HCT116 (cell line): ENCODE measurements around the gene C22orf42. TPM values are rescaled to one million over a fixed set of nuclear protein-coding genes. Genes with fewer than 3 reads are reported as not detected.

ENCODE experiments used
- ATAC-seq: fragments of 200-7000 bp; cut with Tn5 transposase; 2 replicates; pipeline ENCODE4 v1.9.1; 2020; ENCODE audit warnings: mild to moderate bottlenecking, moderate library complexity
- Bru-seq: library from RNA; stranded (reverse); fragments of 400-500 nt; gene quantifications from one replicate; lab custom pipeline; 2021; lab: Mats Ljungman, UMichigan
- BruChase-seq, 2 experiments: library from RNA; stranded (reverse); fragments of 400-500 nt; gene quantifications; one replicate each; lab custom pipeline; 2021; lab: Mats Ljungman, UMichigan
- BruUV-seq: library from RNA; stranded (reverse); fragments of 400-500 nt; replicated peaks from 2 replicates; lab custom pipeline; 2021; lab: Mats Ljungman, UMichigan
- CTCF ChIA-PET: fragments of 300-600 bp; sonication (Branson Sonifier 250); formaldehyde crosslinking; loops from one replicate; lab custom pipeline; 2021; ENCODE audit warnings: antibody characterized with exemption; lab: Charles Lee
- POLR2A ChIA-PET: fragments of 300-600, 350-600 bp; sonication (Branson Sonifier 250); formaldehyde crosslinking; loops from one replicate; lab custom pipeline; 2021; ENCODE audit warnings: antibody characterized with exemption; lab: Charles Lee
- RAD21 ChIA-PET, 2 experiments: fragments of 300-600 bp; sonication (Branson Sonifier 250); formaldehyde crosslinking; loops; one replicate each; lab custom pipeline; 2023; ENCODE audit warnings: low total read pairs in 2 of 2; ENCODE audit not compliant: uncharacterized antibody in 2 of 2, unreplicated experiment in 2 of 2, low non-redundant PET in 1 of 2; lab: Charles Lee
- DNase-seq: peaks from one replicate; pipeline ENCODE4 v3.0.0-alpha.2; 2010; ENCODE audit warnings: low read depth, low spot score
- H2AFZ ChIP-seq: fragments of 200-600 bp; shearing (Covaris generic), sonication (generic); 2 replicates; pipeline ENCODE4 v1.6.1; 2017; ENCODE audit warnings: low read depth, mixed run types, mixed read lengths, antibody characterized with exemption, low read length; ENCODE audit not compliant: poor library complexity, severe bottlenecking
- H3K27ac ChIP-seq: 2 replicates; pipeline ENCODE4 v1.5.1; 2012; ENCODE audit warnings: low read depth, low read length
- H3K27me3 ChIP-seq: fragments of 200-600 bp; sonication (generic); 2 replicates; pipeline ENCODE4 v1.6.1; 2016; ENCODE audit warnings: mixed run types, low read length, mixed read lengths; ENCODE audit not compliant: insufficient read depth
- H3K36me3 ChIP-seq, 2 experiments: fragments of 200-500 bp in 1 of 2; fragments of 200-600 bp in 1 of 2; sonication (Bioruptor generic) in 1 of 2; sonication (generic) in 1 of 2; 2 replicates each; pipeline versions ENCODE4 v1.5.1 to v1.6.1; 2014 to 2016; ENCODE audit warnings: low read length in 2 of 2, inconsistent platforms in 1 of 2, mixed read lengths in 1 of 2, mixed run types in 1 of 2; ENCODE audit not compliant: insufficient read depth in 2 of 2, control insufficient read depth in 1 of 2
- H3K4me1 ChIP-seq, 2 experiments: fragments of 200-600 bp in 1 of 2; sonication (generic) in 1 of 2; 2 replicates each; pipeline versions ENCODE4 v1.5.1 to v1.6.1; 2012 to 2017; ENCODE audit warnings: low read length in 2 of 2, inconsistent platforms in 1 of 2, mild to moderate bottlenecking in 1 of 2, mixed read lengths in 1 of 2, mixed run types in 1 of 2, moderate library complexity in 1 of 2; ENCODE audit not compliant: insufficient read depth in 2 of 2, control insufficient read depth in 1 of 2
- H3K4me2 ChIP-seq: fragments of 200-600 bp; sonication (generic); 2 replicates; pipeline ENCODE4 v1.6.1; 2017; ENCODE audit warnings: mixed run types, low read length, mixed read lengths
- H3K4me3 ChIP-seq, 2 experiments: fragments of 200-600 bp in 1 of 2; sonication (generic) in 1 of 2; replicated peaks in 1 of 2; 2 replicates each; pipeline ENCODE4 v1.5.1; 2011 to 2016; ENCODE audit warnings: low read length in 2 of 2, control low read depth in 1 of 2, low read depth in 1 of 2, mild to moderate bottlenecking in 1 of 2, mixed read lengths in 1 of 2, mixed run types in 1 of 2
- H3K79me2 ChIP-seq: fragments of 200-600 bp; sonication (generic); 2 replicates; pipeline ENCODE4 v1.6.1; 2017; ENCODE audit warnings: mild to moderate bottlenecking, mixed run types, low read length, moderate library complexity, mixed read lengths; ENCODE audit not compliant: insufficient read depth
- H3K9ac ChIP-seq: fragments of 200-600 bp; sonication (generic); 2 replicates; pipeline ENCODE4 v1.6.1; 2016; ENCODE audit warnings: low read length, mixed read lengths
- H3K9me2 ChIP-seq: fragments of 200-600 bp; sonication (generic), shearing (Covaris generic); 2 replicates; pipeline ENCODE4 v1.6.1; 2017; ENCODE audit warnings: mixed run types, mild to moderate bottlenecking, moderate library complexity; ENCODE audit not compliant: insufficient read depth
- H3K9me3 ChIP-seq, 2 experiments: fragments of 200-500 bp in 1 of 2; fragments of 200-600 bp in 1 of 2; sonication (Bioruptor generic) in 1 of 2; sonication (generic) in 1 of 2; 2 replicates each; pipeline ENCODE4 v1.6.1; 2014 to 2017; ENCODE audit warnings: low read length in 2 of 2, mixed read lengths in 2 of 2, inconsistent platforms in 1 of 2, low read depth in 1 of 2, mild to moderate bottlenecking in 1 of 2, mixed run types in 1 of 2, moderate library complexity in 1 of 2; ENCODE audit not compliant: control insufficient read depth in 1 of 2, insufficient read depth in 1 of 2
- H4K20me1 ChIP-seq: fragments of 200-600 bp; sonication (generic), shearing (Covaris generic); 2 replicates; pipeline ENCODE4 v1.6.1; 2017; ENCODE audit warnings: mixed run types, mild to moderate bottlenecking, moderate library complexity; ENCODE audit not compliant: insufficient read depth
- CBX3 ChIP-seq: IDR thresholded peaks from 2 replicates; pipeline ENCODE4 v1.6.1; 2012; ENCODE audit warnings: low read depth
- CEBPB ChIP-seq: IDR thresholded peaks from 2 replicates; pipeline ENCODE4 v1.6.1; 2012; ENCODE audit warnings: low read depth
- EGR1 ChIP-seq: IDR thresholded peaks from 2 replicates; pipeline ENCODE4 v1.6.1; 2012; ENCODE audit warnings: low read depth
- EZH2 ChIP-seq: fragments of 200-600 bp; sonication (generic); IDR thresholded peaks from 2 replicates; pipeline ENCODE4 v1.6.1; 2017; ENCODE audit warnings: antibody characterized with exemption, mixed run types
- FOSL1 ChIP-seq: IDR thresholded peaks from 2 replicates; pipeline ENCODE4 v1.6.1; 2012; ENCODE audit warnings: low read depth
- JUND ChIP-seq: IDR thresholded peaks from 2 replicates; pipeline ENCODE4 v1.6.1; 2012
- POLR2A ChIP-seq: IDR thresholded peaks from 2 replicates; pipeline ENCODE4 v1.7.0; 2011; ENCODE audit warnings: borderline replicate concordance; ENCODE audit not compliant: insufficient read depth, insufficient read length; ENCODE audit errors: extremely low read depth
- SIN3A ChIP-seq: IDR thresholded peaks from 2 replicates; pipeline ENCODE4 v1.6.1; 2012; ENCODE audit warnings: low read depth
- SP1 ChIP-seq: IDR thresholded peaks from 2 replicates; pipeline ENCODE4 v1.6.1; 2012; ENCODE audit warnings: low read depth
- SRF ChIP-seq: IDR thresholded peaks from 2 replicates; pipeline ENCODE4 v1.6.1; 2012; ENCODE audit warnings: low read depth
- TCF7L2 ChIP-seq: IDR thresholded peaks from 2 replicates; pipeline ENCODE4 v1.7.0; 2011; ENCODE audit warnings: borderline replicate concordance, inconsistent platforms; ENCODE audit not compliant: insufficient read depth, insufficient read length; ENCODE audit errors: extremely low read depth
- YY1 ChIP-seq: IDR thresholded peaks from 2 replicates; pipeline ENCODE4 v1.6.1; 2011; ENCODE audit warnings: low read length, low read depth, moderate library complexity, mild to moderate bottlenecking; ENCODE audit not compliant: insufficient replicate concordance; ENCODE audit errors: extremely low read depth
- ZBTB33 ChIP-seq: IDR thresholded peaks from 2 replicates; pipeline ENCODE4 v1.6.1; 2011; ENCODE audit warnings: mild to moderate bottlenecking, low read length, moderate library complexity; ENCODE audit not compliant: insufficient replicate concordance; ENCODE audit errors: extremely low read depth
- ZFX ChIP-seq: fragments of 450-650 bp; IDR thresholded peaks from 2 replicates; pipeline ENCODE4 v1.6.1; 2017
- ZNF274 ChIP-seq: fragments of 200-500 bp; sonication (Bioruptor generic); IDR thresholded peaks from 2 replicates; pipeline ENCODE4 v1.6.1; 2014; ENCODE audit warnings: mild to moderate bottlenecking, low read depth, low read length, inconsistent platforms
- intact Hi-C: fragments of 100-400 bp; cut with micrococcal nuclease; formaldehyde crosslinking; loops from 2 replicates; pipeline ENCODE4 v1.10.0; 2022
- long read RNA-seq: library from polyadenylated mRNA; unstranded; transcript quantifications from one replicate; pipeline ENCODE4 v2.0.0, GENCODE V29; 2021; ENCODE audit not compliant: unreplicated experiment
- polyA plus RNA-seq: library from polyadenylated mRNA; unstranded; fragments of >200 nt; gene quantifications from 2 replicates; pipeline ENCODE4 v1.2.1, GENCODE V29; 2012; ENCODE audit warnings: missing spikeins
- total RNA-seq: library from RNA; stranded (reverse); gene quantifications from one replicate; pipeline ENCODE4 v1.2.1, GENCODE V29; 2021; ENCODE audit not compliant: unreplicated experiment
- TF ChIP-seq, protein P1 (sequence below): IDR thresholded peaks from 2 replicates; pipeline ENCODE4 v1.6.1; 2012
- TF ChIP-seq, protein P2 (sequence below): IDR thresholded peaks from 2 replicates; pipeline ENCODE4 v1.6.1; 2012

C22orf42 gene, protein sequence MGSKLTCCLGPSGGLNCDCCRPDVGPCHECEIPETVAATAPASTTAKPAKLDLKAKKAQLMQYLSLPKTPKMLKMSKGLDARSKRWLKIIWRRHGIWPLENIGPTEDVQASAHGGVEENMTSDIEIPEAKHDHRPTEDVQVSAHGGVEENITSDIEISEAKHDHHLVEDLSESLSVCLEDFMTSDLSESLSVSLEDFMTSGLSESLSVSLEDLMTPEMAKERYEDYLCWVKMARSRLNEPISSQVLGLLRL
- not detected for total RNA-seq
- polyA plus RNA-seq: not detected in 2 replicates
- Bru-seq, nascent RNA: not detected
- BruChase-seq, experiment 1, labeled RNA remaining after a 6-hour chase: not detected
- not detected for BruChase-seq, experiment 2, labeled RNA remaining after a 2-hour chase
- long read RNA-seq: 0 reads

- H3K79me2 ChIP-seq: no peaks in the 10 kb centered on the region
- BruUV-seq: no TSS peak
- CTCF ChIA-PET: no interaction called here
- no peak within 1 kb of the TSS for H3K4me3 ChIP-seq
- intact Hi-C loops: no loop called here
- no peak within 1 kb of the TSS for H3K9ac ChIP-seq
- H3K4me2 ChIP-seq: no peak within 1 kb of the TSS
- no peaks in the 10 kb centered on the region for H3K4me1 ChIP-seq
- RAD21 ChIA-PET: no interaction called here
- ATAC-seq (no peak), DNase-seq (no peak)
- no peak for TF ChIP-seq ZBTB33
- no peak for TF ChIP-seq ZFX
- TF ChIP-seq EZH2: no peak
- TF ChIP-seq CEBPB: no peak
- no peak for TF ChIP-seq SIN3A
- TF ChIP-seq SRF: no peak
- TF ChIP-seq ZNF274: no peak
- TF ChIP-seq, protein P1, sequence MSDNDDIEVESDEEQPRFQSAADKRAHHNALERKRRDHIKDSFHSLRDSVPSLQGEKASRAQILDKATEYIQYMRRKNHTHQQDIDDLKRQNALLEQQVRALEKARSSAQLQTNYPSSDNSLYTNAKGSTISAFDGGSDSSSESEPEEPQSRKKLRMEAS: no peak
- TF ChIP-seq, protein P2, sequence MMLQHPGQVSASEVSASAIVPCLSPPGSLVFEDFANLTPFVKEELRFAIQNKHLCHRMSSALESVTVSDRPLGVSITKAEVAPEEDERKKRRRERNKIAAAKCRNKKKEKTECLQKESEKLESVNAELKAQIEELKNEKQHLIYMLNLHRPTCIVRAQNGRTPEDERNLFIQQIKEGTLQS: no peak
- no peak for TF ChIP-seq YY1
- TF ChIP-seq SP1: no peak
- TF ChIP-seq EGR1: no peak
- no peak for TF ChIP-seq FOSL1
- TF ChIP-seq POLR2A: no peak
- no peak for TF ChIP-seq JUND
- TF ChIP-seq CBX3: no peak
- no peak for TF ChIP-seq TCF7L2
- H4K20me1 ChIP-seq: no peaks in the 10 kb centered on the region
- H3K36me3 ChIP-seq: no peaks in the 10 kb centered on the region
- POLR2A ChIA-PET: no interaction called here
- H3K27ac ChIP-seq: no peak within 1 kb of the TSS
- H3K27me3 ChIP-seq: no peaks in the 10 kb centered on the region
- no peak within 1 kb of the TSS for H2AFZ ChIP-seq
- no peaks in the 10 kb centered on the region for H3K9me3 ChIP-seq
- H3K9me2 ChIP-seq: no peaks in the 10 kb centered on the region
Observed at GRCh38 chr22:32158712-32159533, at the start of gene C22orf42. C22orf42 (minus strand) TSS chr22:32159303; CDS start chr22:32159215, 88 bp downstream.
